WTC11 (cell line): ENCODE results near the gene FBXL2. TPM values are rescaled to one million over a fixed set of nuclear protein-coding genes. Genes with fewer than 3 reads are reported as not detected.

Source experiments
- ATAC-seq: fragments of 200-7000 bp; cut with Tn5 transposase; 2 replicates; pipeline ENCODE4 v1.10.0; 2021; ENCODE audit warnings: mild to moderate bottlenecking, moderate library complexity
- CTCF ChIA-PET: fragments of 300-600 bp; sonication (Branson Sonifier 250); formaldehyde crosslinking; loops from one replicate; lab custom pipeline; 2021; ENCODE audit warnings: antibody characterized with exemption; lab: Charles Lee
- POLR2A ChIA-PET: fragments of 350-600 bp; sonication (Branson Sonifier 250); formaldehyde crosslinking; loops from one replicate; lab custom pipeline; 2021; ENCODE audit warnings: antibody characterized with exemption; lab: Charles Lee
- DNase-seq: peaks from one replicate; pipeline ENCODE4 v3.0.0; 2021; ENCODE audit warnings: low spot score
- H3K27ac Mint-ChIP-seq: 2 replicates; pipeline ENCODE4 v1.8.0; 2021; ENCODE audit warnings: mixed read lengths
- H3K27me3 Mint-ChIP-seq: 2 replicates; pipeline ENCODE4 v1.8.0; 2021; ENCODE audit warnings: low read depth, mild to moderate bottlenecking, moderate library complexity, mixed read lengths
- H3K36me3 Mint-ChIP-seq: 2 replicates; pipeline ENCODE4 v1.8.0; 2021; ENCODE audit warnings: mixed read lengths
- H3K4me1 Mint-ChIP-seq: 2 replicates; pipeline ENCODE4 v1.8.0; 2022; ENCODE audit warnings: mixed read lengths
- H3K4me3 Mint-ChIP-seq: 2 replicates; pipeline ENCODE4 v1.8.0; 2021; ENCODE audit warnings: mild to moderate bottlenecking, moderate library complexity, mixed read lengths
- H3K9me3 Mint-ChIP-seq: 2 replicates; pipeline ENCODE4 v1.8.0; 2021; ENCODE audit warnings: mixed read lengths
- AFF4 ChIP-seq: sonication (generic); formaldehyde crosslinking; IDR thresholded peaks from 2 replicates; pipeline ENCODE4 v1.8.1; 2023; ENCODE audit warnings: mild to moderate bottlenecking, missing genetic modification reagents, borderline replicate concordance
- CREB1 ChIP-seq: sonication (generic); formaldehyde crosslinking; IDR thresholded peaks from 2 replicates; pipeline ENCODE4 v1.8.0; 2023; ENCODE audit warnings: mild to moderate bottlenecking, missing genetic modification reagents
- CTCF ChIP-seq: fragments of 200-600 bp; IDR thresholded peaks from 2 replicates; pipeline ENCODE4 v1.8.0; 2022; ENCODE audit warnings: antibody characterized with exemption
- E2F1 ChIP-seq: sonication (generic); formaldehyde crosslinking; IDR thresholded peaks from 2 replicates; pipeline ENCODE4 v1.8.0; 2022; ENCODE audit warnings: mild to moderate bottlenecking, missing genetic modification reagents
- EMX1 ChIP-seq: fragments of 250-450 bp; sonication (Bioruptor Pico); IDR thresholded peaks from 2 replicates; pipeline ENCODE4 v1.8.0; 2021; ENCODE audit warnings: mild to moderate bottlenecking
- FOXP4 ChIP-seq: sonication (generic); formaldehyde crosslinking; IDR thresholded peaks from 2 replicates; pipeline ENCODE4 v1.8.0; 2022; ENCODE audit warnings: mild to moderate bottlenecking, missing genetic modification reagents
- IRF1 ChIP-seq: sonication (generic); formaldehyde crosslinking; IDR thresholded peaks from 2 replicates; pipeline ENCODE4 v1.8.0; 2023; ENCODE audit warnings: missing genetic modification reagents
- MLX ChIP-seq: sonication (generic); formaldehyde crosslinking; IDR thresholded peaks from 2 replicates; pipeline ENCODE4 v1.8.1; 2023; ENCODE audit warnings: mild to moderate bottlenecking, missing genetic modification reagents, moderate library complexity
- NR2C2 ChIP-seq: sonication (generic); formaldehyde crosslinking; IDR thresholded peaks from 2 replicates; pipeline ENCODE4 v1.8.0; 2022; ENCODE audit warnings: mild to moderate bottlenecking, missing genetic modification reagents
- RELA ChIP-seq: sonication (generic); formaldehyde crosslinking; IDR thresholded peaks from 2 replicates; pipeline ENCODE4 v1.8.1; 2022; ENCODE audit warnings: missing genetic modification reagents, mild to moderate bottlenecking, borderline replicate concordance
- USF1 ChIP-seq: sonication (generic); formaldehyde crosslinking; IDR thresholded peaks from 2 replicates; pipeline ENCODE4 v1.8.0; 2022; ENCODE audit warnings: mild to moderate bottlenecking, missing genetic modification reagents
- USF2 ChIP-seq: sonication (generic); formaldehyde crosslinking; IDR thresholded peaks from 2 replicates; pipeline ENCODE4 v1.8.1; 2023; ENCODE audit warnings: mild to moderate bottlenecking, missing genetic modification reagents, moderate library complexity
- ZNF219 ChIP-seq: sonication (generic); formaldehyde crosslinking; IDR thresholded peaks from 2 replicates; pipeline ENCODE4 v1.8.0; 2023; ENCODE audit warnings: missing genetic modification reagents, mild to moderate bottlenecking, borderline replicate concordance
- ZNF671 ChIP-seq: fragments of 250-450 bp; sonication (Bioruptor Pico); IDR thresholded peaks from 2 replicates; pipeline ENCODE4 v1.8.0; 2021; ENCODE audit warnings: mild to moderate bottlenecking
- ZSCAN18 ChIP-seq: fragments of 250-450 bp; sonication (Bioruptor Pico); IDR thresholded peaks from 2 replicates; pipeline ENCODE4 v2.1.2; 2022; ENCODE audit warnings: mild to moderate bottlenecking, moderate library complexity
- total RNA-seq: library from RNA; stranded (reverse); gene quantifications from 3 replicates; pipeline ENCODE4 v1.2.3, GENCODE V29; 2021

The FBXL2 gene
- total RNA-seq, 1 experiment from 2014 or later, result 2.9 TPM

- Mint-ChIP-seq H3K4me3 (no peak overlapping the region), H3K27me3 (no peaks in the 10 kb centered on the region), H3K9me3 (no peaks in the 10 kb centered on the region)
- no peak for DNase-seq
- ChIA-PET POLR2A (no interaction called here), CTCF (interaction anchor here (1.0 to 2.5 kb wide), 3 partner anchors 13 to 286 kb away, joined by 4 to 14 read pairs (median 5); no protein-coding TSS in a partner anchor)
- no peak for ATAC-seq
- TF ChIP-seq ZSCAN18 (CRISPR knock-in tag) (no peak), IRF1 (CRISPR knock-in tag) (no peak), E2F1 (CRISPR knock-in tag) (no peak), AFF4 (CRISPR knock-in tag) (no peak), CTCF (no peak), MLX (CRISPR knock-in tag) (no peak), FOXP4 (CRISPR knock-in tag) (no peak), EMX1 (CRISPR knock-in tag) (no peak), ZNF671 (CRISPR knock-in tag) (no peak), USF2 (CRISPR knock-in tag) (no peak), ZNF219 (no peak), USF1 (no peak), NR2C2 (CRISPR knock-in tag) (no peak), CREB1 (CRISPR knock-in tag) (no peak), RELA (CRISPR knock-in tag) (no peak)
- TF ChIP-seq, all 79 proteins: peak for 0
- no peaks in the 10 kb centered on the region for H3K36me3 Mint-ChIP-seq
- H3K27ac Mint-ChIP-seq, result no peak overlapping the region
- H3K4me1 Mint-ChIP-seq, result peaks cover 4% of the 10 kb centered on the region; the same call in 1 of the 2 replicates
Observed at GRCh38 chr3:33360136-33360825, 83.0 kb downstream of the FBXL2 start.
